IMR-90 (cell line): ENCODE results near the gene VEPH1. TPM values are rescaled to one million over a fixed set of nuclear protein-coding genes. Genes with fewer than 3 reads are reported as not detected.

Experiments
- ATAC-seq: fragments of 200-7000 bp; cut with Tn5 transposase; 2 replicates; pipeline ENCODE4 v1.9.1; 2020; ENCODE audit warnings: low read depth, mild to moderate bottlenecking, moderate library complexity
- BruUV-seq: library from RNA; stranded (reverse); fragments of 400-500 nt; replicated peaks from 2 replicates; lab custom pipeline; 2021; lab: Mats Ljungman, UMichigan
- CTCF ChIA-PET: fragments of 300-600 bp; formaldehyde crosslinking; extraction: SDS; loops from one replicate; lab custom pipeline; 2021; ENCODE audit warnings: antibody characterized with exemption; lab: Yijun Ruan, JAX
- POLR2A ChIA-PET: fragments of 300-600 bp; sonication (Branson Sonifier 250); formaldehyde crosslinking; loops from one replicate; lab custom pipeline; 2022; ENCODE audit warnings: antibody characterized with exemption; ENCODE audit not compliant: unreplicated experiment; lab: Charles Lee
- DNase-seq: peaks from one replicate; pipeline ENCODE4 v3.0.0; 2013
- H2AFZ ChIP-seq: replicated peaks from 2 replicates; pipeline ENCODE3; 2013; ENCODE audit warnings: low read length, mild to moderate bottlenecking; ENCODE audit not compliant: poor library complexity
- H2AK5ac ChIP-seq: 2 replicates; pipeline ENCODE4 v1.6.1; 2013; ENCODE audit warnings: low read depth, low read length, inconsistent platforms
- H2AK9ac ChIP-seq: replicated peaks from 2 replicates; pipeline ENCODE3; 2013; ENCODE audit warnings: mild to moderate bottlenecking, low read depth, low read length, moderate library complexity; ENCODE audit not compliant: poor library complexity
- H2BK120ac ChIP-seq: 2 replicates; pipeline ENCODE4 v1.6.1; 2013; ENCODE audit warnings: low read depth, low read length, inconsistent platforms
- H2BK15ac ChIP-seq: 3 replicates; pipeline ENCODE4 v1.6.1; 2013; ENCODE audit warnings: low read depth, low read length, inconsistent platforms
- H2BK20ac ChIP-seq: 2 replicates; pipeline ENCODE4 v1.6.1; 2013; ENCODE audit warnings: low read depth, mild to moderate bottlenecking, inconsistent platforms, low read length, moderate library complexity
- H2BK5ac ChIP-seq: 2 replicates; pipeline ENCODE4 v1.6.1; 2013; ENCODE audit warnings: mild to moderate bottlenecking, low read depth, low read length, inconsistent platforms; ENCODE audit not compliant: poor library complexity, severe bottlenecking
- H3K14ac ChIP-seq: replicated peaks from 2 replicates; pipeline ENCODE4 v1.6.1; 2013; ENCODE audit warnings: low read depth, low read length, inconsistent platforms
- H3K18ac ChIP-seq: 2 replicates; pipeline ENCODE4 v1.6.1; 2013; ENCODE audit warnings: low read depth, low read length, control low read depth
- H3K23ac ChIP-seq: 2 replicates; pipeline ENCODE4 v1.6.1; 2013; ENCODE audit warnings: low read depth, low read length, inconsistent platforms
- H3K27ac ChIP-seq: 2 replicates; pipeline ENCODE4 v1.5.1; 2013; ENCODE audit warnings: mild to moderate bottlenecking, control low read depth, low read length; ENCODE audit not compliant: insufficient read depth
- H3K27me3 ChIP-seq: 2 replicates; pipeline ENCODE4 v1.6.1; 2013; ENCODE audit warnings: low read length; ENCODE audit not compliant: control insufficient read depth, insufficient read depth
- H3K36me3 ChIP-seq: 2 replicates; pipeline ENCODE4 v1.6.1; 2013; ENCODE audit warnings: low read length, mixed read lengths; ENCODE audit not compliant: control insufficient read depth, insufficient read depth
- H3K4ac ChIP-seq: 2 replicates; pipeline ENCODE4 v1.6.1; 2013; ENCODE audit warnings: low read depth, low read length, inconsistent platforms
- H3K4me1 ChIP-seq: 2 replicates; pipeline ENCODE4 v1.6.1; 2013; ENCODE audit warnings: low read length, mixed read lengths; ENCODE audit not compliant: control insufficient read depth, insufficient read depth
- H3K4me2 ChIP-seq: 2 replicates; pipeline ENCODE4 v1.6.1; 2013; ENCODE audit warnings: low read depth, mild to moderate bottlenecking, control low read depth, low read length, moderate library complexity
- H3K4me3 ChIP-seq: 2 replicates; pipeline ENCODE4 v1.5.1; 2013; ENCODE audit warnings: low read depth, mild to moderate bottlenecking, control low read depth, low read length, moderate library complexity; ENCODE audit not compliant: insufficient read depth
- H3K56ac ChIP-seq: 2 replicates; pipeline ENCODE4 v1.6.1; 2013; ENCODE audit warnings: low read length, inconsistent platforms; ENCODE audit not compliant: insufficient read depth; ENCODE audit errors: extremely low read depth
- H3K79me1 ChIP-seq, 2 experiments: 2 replicates each; pipeline ENCODE4 v1.6.1; 2013; ENCODE audit warnings: low read length in 2 of 2, inconsistent platforms in 1 of 2, low read depth in 1 of 2
- H3K9ac ChIP-seq: 2 replicates; pipeline ENCODE4 v1.6.1; 2013; ENCODE audit warnings: low read depth, low read length, control low read depth
- H3K9me1 ChIP-seq: 2 replicates; pipeline ENCODE4 v1.6.1; 2013; ENCODE audit warnings: low read length, inconsistent platforms; ENCODE audit not compliant: insufficient read depth
- H3K9me3 ChIP-seq: 2 replicates; pipeline ENCODE4 v1.6.1; 2013; ENCODE audit warnings: low read length; ENCODE audit not compliant: control insufficient read depth, insufficient read depth
- H4K20me1 ChIP-seq: 2 replicates; pipeline ENCODE4 v1.6.1; 2013; ENCODE audit warnings: low read length, inconsistent platforms; ENCODE audit not compliant: insufficient read depth
- H4K5ac ChIP-seq: 2 replicates; pipeline ENCODE4 v1.6.1; 2013; ENCODE audit warnings: mild to moderate bottlenecking, low read depth, low read length, control low read depth
- H4K8ac ChIP-seq, 2 experiments: 2 replicates each; pipeline ENCODE4 v1.6.1; 2013; ENCODE audit warnings: low read depth in 2 of 2, low read length in 2 of 2, control low read depth in 1 of 2, inconsistent platforms in 1 of 2
- H4K91ac ChIP-seq: 2 replicates; pipeline ENCODE4 v1.6.1; 2013; ENCODE audit warnings: low read depth, low read length, inconsistent platforms; ENCODE audit not compliant: insufficient read depth
- USF2 ChIP-seq: fragments of 150-350 bp; IDR thresholded peaks from 2 replicates; pipeline ENCODE4 v1.6.1; 2017; ENCODE audit warnings: mild to moderate bottlenecking, antibody characterized with exemption, low read length, low read depth
- WGBS, 2 experiments: methylation state at CpG; one replicate each; pipeline versions ENCODE4 v1.1.5 to v1.1.7; 2013; ENCODE audit warnings: missing lambda C conversion rate in 2 of 2; ENCODE audit not compliant: insufficient read length in 1 of 2; ENCODE audit errors: extremely low coverage in 2 of 2; 5-methylcytosine and 5-hydroxymethylcytosine counted together
- dilution Hi-C: fragments of 300-500 bp; cut with HindIII; formaldehyde crosslinking; loops from one replicate; pipeline ENCODE4 v1.14.3; 2018; ENCODE audit warnings: low sequenced_read_pairs; ENCODE audit not compliant: unreplicated experiment
- in situ Hi-C: fragments of 300-500 bp; cut with MboI; formaldehyde crosslinking; loops from 3 replicates; pipeline ENCODE4 v1.14.3; 2019; ENCODE audit warnings: low sequenced_read_pairs, inconsistent platforms, mixed read lengths
- intact Hi-C: fragments of 100-400 bp; cut with micrococcal nuclease; formaldehyde crosslinking; loops from 2 replicates; pipeline ENCODE4 v1.10.0; 2022
- polyA plus RNA-seq, 3 experiments: library from polyadenylated mRNA; depleted of rRNA; stranded (reverse); fragments of >200 nt; gene quantifications; 2 replicates each; pipeline ENCODE4 v1.2.3, GENCODE V29; 2012; ENCODE audit warnings: low replicate concordance in 1 of 3
- total RNA-seq: library from RNA; depleted of rRNA; stranded (reverse); fragments of >200 nt; gene quantifications from 2 replicates; pipeline ENCODE4 v1.2.3, GENCODE V29; 2012

VEPH1 gene
- total and polyA plus RNA-seq, 2 of the 4 experiments (the other 2 are of a cell fraction): 30.5 to 130 TPM

GRCh38 chr3:157241599-157241998, 261.6 kb downstream of the VEPH1 start:
- Histone ChIP-seq H3K27me3 (no peaks in the 10 kb centered on the region), H3K14ac (no peak overlapping the region), H4K8ac (no peak overlapping the region), H2AK5ac (no peak overlapping the region), H4K91ac (no peak overlapping the region), H4K20me1 (no peaks in the 10 kb centered on the region), H2AFZ (no peak overlapping the region), H3K4ac (no peak overlapping the region), H3K79me1 (no peaks in the 10 kb centered on the region), H3K9me3 (no peaks in the 10 kb centered on the region), H3K9ac (no peak overlapping the region), H2BK5ac (no peak overlapping the region), H3K23ac (no peak overlapping the region), H4K5ac (no peak overlapping the region), H3K9me1 (peaks cover 3% of the 10 kb centered on the region; the same call in 1 of the 2 replicates), H2AK9ac (no peak overlapping the region), H3K4me1 (peaks cover 2% of the 10 kb centered on the region; the same call in 1 of the 2 replicates), H2BK15ac (no peak overlapping the region), H3K36me3 (no peaks in the 10 kb centered on the region), H3K18ac (no peak overlapping the region), H3K56ac (no peak overlapping the region), H3K4me2 (no peak overlapping the region), H3K27ac (no peak overlapping the region), H2BK120ac (no peak overlapping the region), H2BK20ac (no peak overlapping the region), H3K4me3 (no peak overlapping the region)
- in situ Hi-C loops: no loop called here
- intact Hi-C loops: no loop called here
- BruUV-seq: no TSS peak
- no peak for ATAC-seq
- DNase-seq: no peak
- ChIA-PET CTCF (no interaction called here), POLR2A (no interaction called here)
- TF ChIP-seq USF2: no peak
- dilution Hi-C loops: no loop called here
- WGBS, 2 experiments: 100% methylated on average over 2 of the region's 4 CpGs; no CpG with 5 or more reads in 1 of the 2 experiments
